Measurements from ENCODE around the gene TNFSF12. TPM values are rescaled to one million over a fixed set of nuclear protein-coding genes. Genes with fewer than 3 reads are reported as not detected.

Gene TNFSF12
- total RNA-seq, 1 donor from 2014 or later = 15.0 TPM

- Mint-ChIP-seq H3K9me3 (ENCODE audit: unreplicated experiment) (no peaks in the 10 kb centered on the region), H3K36me3 (ENCODE audit: unreplicated experiment) (peaks cover 53% of the 10 kb centered on the region), H3K27ac (ENCODE audit: unreplicated experiment) (no peak overlapping the region), H3K4me1 (ENCODE audit: unreplicated experiment) (no peaks in the 10 kb centered on the region), H3K4me3 (ENCODE audit: unreplicated experiment) (no peak overlapping the region), H3K27me3 (ENCODE audit: unreplicated experiment) (no peaks in the 10 kb centered on the region)
- DNase-seq (ENCODE audit: extremely low spot score, unreplicated experiment) = no peak
- TF ChIP-seq CTCF (IDR thresholded peaks at IDR 0.05) = no peak
Measured at GRCh38 chr17:7503521-7503920, 45.3 kb upstream of the TNFSF12 start.

- TF ChIP-seq CTCF (IDR thresholded peaks at IDR 0.05) = no peak
- no peak overlapping the region for H3K4me3 Mint-ChIP-seq (ENCODE audit: unreplicated experiment)
- DNase-seq (ENCODE audit: extremely low spot score, unreplicated experiment) = no peak
- no peaks in the 10 kb centered on the region for H3K4me1 Mint-ChIP-seq (ENCODE audit: unreplicated experiment)
- H3K9me3 Mint-ChIP-seq (ENCODE audit: unreplicated experiment) = no peaks in the 10 kb centered on the region
- no peak overlapping the region for H3K27ac Mint-ChIP-seq (ENCODE audit: unreplicated experiment)
- H3K36me3 Mint-ChIP-seq (ENCODE audit: unreplicated experiment) = peaks cover 56% of the 10 kb centered on the region
- H3K27me3 Mint-ChIP-seq (ENCODE audit: unreplicated experiment) = no peaks in the 10 kb centered on the region
Measured at GRCh38 chr17:7508145-7508544, 40.7 kb upstream of the TNFSF12 start.

- H3K9me3 Mint-ChIP-seq (ENCODE audit: unreplicated experiment) = no peaks in the 10 kb centered on the region
- TF ChIP-seq CTCF (IDR thresholded peaks at IDR 0.05) = no peak
- H3K36me3 Mint-ChIP-seq (ENCODE audit: unreplicated experiment) = peaks cover 57% of the 10 kb centered on the region
Measured at GRCh38 chr17:7508846-7509245, 40.0 kb upstream of the TNFSF12 start.

GRCh38 chr17:7509937-7510336 is 38.9 kb upstream of the TNFSF12 start:
- TF ChIP-seq CTCF (IDR thresholded peaks at IDR 0.05) = no peak

More at GRCh38 chr17:7508846-7509245, 40.0 kb upstream of the TNFSF12 start:
- H3K4me3 Mint-ChIP-seq (ENCODE audit: unreplicated experiment) = no peak overlapping the region
- no peak overlapping the region for H3K27ac Mint-ChIP-seq (ENCODE audit: unreplicated experiment)
- no peak for DNase-seq (ENCODE audit: extremely low spot score, unreplicated experiment)
- no peaks in the 10 kb centered on the region for H3K4me1 Mint-ChIP-seq (ENCODE audit: unreplicated experiment)
- no peaks in the 10 kb centered on the region for H3K27me3 Mint-ChIP-seq (ENCODE audit: unreplicated experiment)

GRCh38 chr17:7511108-7511507 is 37.8 kb upstream of the TNFSF12 start:
- Mint-ChIP-seq H3K4me1 (ENCODE audit: unreplicated experiment) (no peaks in the 10 kb centered on the region), H3K9me3 (ENCODE audit: unreplicated experiment) (no peaks in the 10 kb centered on the region), H3K27ac (ENCODE audit: unreplicated experiment) (no peak overlapping the region), H3K36me3 (ENCODE audit: unreplicated experiment) (peaks cover 53% of the 10 kb centered on the region), H3K4me3 (ENCODE audit: unreplicated experiment) (no peak overlapping the region), H3K27me3 (ENCODE audit: unreplicated experiment) (no peaks in the 10 kb centered on the region)
- DNase-seq (ENCODE audit: extremely low spot score, unreplicated experiment) = no peak
- TF ChIP-seq CTCF (IDR thresholded peaks at IDR 0.05) = no peak

More at GRCh38 chr17:7509937-7510336, 38.9 kb upstream of the TNFSF12 start:
- Mint-ChIP-seq H3K27me3 (ENCODE audit: unreplicated experiment) (no peaks in the 10 kb centered on the region), H3K36me3 (ENCODE audit: unreplicated experiment) (peaks cover 58% of the 10 kb centered on the region), H3K27ac (ENCODE audit: unreplicated experiment) (peak overlapping the region; percentile 31), H3K4me3 (ENCODE audit: unreplicated experiment) (no peak overlapping the region), H3K4me1 (ENCODE audit: unreplicated experiment) (no peaks in the 10 kb centered on the region), H3K9me3 (ENCODE audit: unreplicated experiment) (no peaks in the 10 kb centered on the region)
- DNase-seq (ENCODE audit: extremely low spot score, unreplicated experiment) = no peak
